DLD1 (cell line): ENCODE results near the gene SPIN2B.

ENCODE experiments used
- in situ Hi-C: cut with HindIII; loops from 2 replicates; pipeline ENCODE4 v1.10.0; 2017; ENCODE audit warnings: low sequenced_read_pairs

SPIN2B gene

DNA sequence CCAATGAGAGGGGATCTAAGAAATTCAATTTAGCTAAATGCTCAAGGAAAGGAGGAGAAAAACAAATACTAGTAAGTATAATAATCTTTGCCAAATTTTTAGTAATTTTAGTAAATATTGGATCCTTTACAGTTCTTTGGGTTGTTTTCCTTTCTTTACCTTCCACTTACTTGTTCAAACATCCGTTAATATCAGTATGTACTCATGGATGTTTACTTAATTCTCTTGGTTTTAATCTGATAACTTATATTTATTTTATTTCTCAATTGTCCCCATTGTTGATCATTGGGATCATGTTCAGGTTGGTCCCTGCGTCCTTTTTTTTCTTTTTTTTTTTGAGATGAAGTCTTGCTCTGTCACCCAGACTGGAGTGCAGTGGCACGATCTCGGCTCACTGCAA is 46.9 kb downstream of the SPIN2B start:
- in situ Hi-C loops = no loop called here

- in situ Hi-C loops = no loop called here
These were observed 51.0 kb downstream of the SPIN2B start for GRCh38 chrX:57070185-57070984.
